Fibroblast of the aortic adventitia (primary cell): ENCODE results near the gene GRIN3B. TPM values are rescaled to one million over a fixed set of nuclear protein-coding genes. Genes with fewer than 3 reads are reported as not detected.

Experiments
- DNase-seq: peaks from one replicate; pipeline ENCODE4 v3.0.0-alpha.2; 2010; ENCODE audit warnings: low read depth
- H3K4me3 ChIP-seq: 2 replicates; pipeline ENCODE4 v1.5.1; 2011; ENCODE audit warnings: low read depth, mild to moderate bottlenecking, control low read depth, low read length, moderate library complexity
- total RNA-seq: library from RNA; depleted of rRNA; stranded (reverse); fragments of >200 nt; gene quantifications from 2 replicates; pipeline ENCODE4 v1.2.3, GENCODE V29; 2012; ENCODE audit warnings: low replicate concordance
- TF ChIP-seq, protein P1 (sequence below): IDR thresholded peaks from 2 replicates; pipeline ENCODE4 v1.5.1; 2011; ENCODE audit warnings: mild to moderate bottlenecking, low read length, control low read depth, inconsistent platforms; ENCODE audit not compliant: insufficient read depth

GRIN3B gene
- total RNA-seq, 1 donor: 0.45 TPM

DNA sequence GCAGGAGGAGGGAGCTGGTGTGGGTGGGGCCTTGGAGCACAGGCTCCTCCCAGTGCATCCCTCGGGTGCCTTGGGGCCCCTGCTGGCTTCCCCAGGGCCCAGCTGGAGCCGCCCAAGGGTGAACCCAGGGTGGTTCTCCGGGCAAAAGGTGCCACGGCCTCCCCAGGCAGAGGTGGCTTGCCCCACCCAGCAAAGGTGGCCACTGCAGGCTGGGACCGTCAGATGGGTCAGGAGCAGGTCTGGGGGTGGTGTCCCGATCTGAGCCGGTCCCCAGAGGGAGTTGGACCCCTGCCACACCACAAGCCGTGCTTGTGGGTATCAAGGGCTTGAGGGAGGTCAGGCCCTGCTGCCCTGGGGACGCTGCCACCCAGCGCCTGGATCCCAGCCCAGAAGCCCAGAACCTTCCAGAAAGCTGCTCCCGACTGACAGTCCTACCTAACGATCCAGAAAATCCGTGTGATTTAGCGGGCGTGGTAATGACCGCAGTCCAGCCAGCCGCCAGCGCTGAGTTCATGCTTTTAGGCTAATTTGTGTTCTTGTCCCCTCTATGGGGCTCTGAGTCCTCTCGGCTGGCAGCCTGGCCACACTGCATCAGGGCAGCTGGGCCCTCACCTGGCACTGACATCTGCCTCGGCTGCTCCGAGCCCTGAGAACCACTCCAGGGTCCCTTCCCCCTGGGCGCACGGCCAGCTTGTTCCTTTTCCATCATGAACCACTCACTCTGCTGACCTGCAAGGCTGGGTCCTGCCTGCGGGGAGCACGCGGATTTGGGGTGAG lies 5.0 kb upstream of the GRIN3B start:
- H3K4me3 ChIP-seq: no peak overlapping the region
- TF ChIP-seq, protein P1, sequence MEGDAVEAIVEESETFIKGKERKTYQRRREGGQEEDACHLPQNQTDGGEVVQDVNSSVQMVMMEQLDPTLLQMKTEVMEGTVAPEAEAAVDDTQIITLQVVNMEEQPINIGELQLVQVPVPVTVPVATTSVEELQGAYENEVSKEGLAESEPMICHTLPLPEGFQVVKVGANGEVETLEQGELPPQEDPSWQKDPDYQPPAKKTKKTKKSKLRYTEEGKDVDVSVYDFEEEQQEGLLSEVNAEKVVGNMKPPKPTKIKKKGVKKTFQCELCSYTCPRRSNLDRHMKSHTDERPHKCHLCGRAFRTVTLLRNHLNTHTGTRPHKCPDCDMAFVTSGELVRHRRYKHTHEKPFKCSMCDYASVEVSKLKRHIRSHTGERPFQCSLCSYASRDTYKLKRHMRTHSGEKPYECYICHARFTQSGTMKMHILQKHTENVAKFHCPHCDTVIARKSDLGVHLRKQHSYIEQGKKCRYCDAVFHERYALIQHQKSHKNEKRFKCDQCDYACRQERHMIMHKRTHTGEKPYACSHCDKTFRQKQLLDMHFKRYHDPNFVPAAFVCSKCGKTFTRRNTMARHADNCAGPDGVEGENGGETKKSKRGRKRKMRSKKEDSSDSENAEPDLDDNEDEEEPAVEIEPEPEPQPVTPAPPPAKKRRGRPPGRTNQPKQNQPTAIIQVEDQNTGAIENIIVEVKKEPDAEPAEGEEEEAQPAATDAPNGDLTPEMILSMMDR: no peak
- no peak for DNase-seq

DNA sequence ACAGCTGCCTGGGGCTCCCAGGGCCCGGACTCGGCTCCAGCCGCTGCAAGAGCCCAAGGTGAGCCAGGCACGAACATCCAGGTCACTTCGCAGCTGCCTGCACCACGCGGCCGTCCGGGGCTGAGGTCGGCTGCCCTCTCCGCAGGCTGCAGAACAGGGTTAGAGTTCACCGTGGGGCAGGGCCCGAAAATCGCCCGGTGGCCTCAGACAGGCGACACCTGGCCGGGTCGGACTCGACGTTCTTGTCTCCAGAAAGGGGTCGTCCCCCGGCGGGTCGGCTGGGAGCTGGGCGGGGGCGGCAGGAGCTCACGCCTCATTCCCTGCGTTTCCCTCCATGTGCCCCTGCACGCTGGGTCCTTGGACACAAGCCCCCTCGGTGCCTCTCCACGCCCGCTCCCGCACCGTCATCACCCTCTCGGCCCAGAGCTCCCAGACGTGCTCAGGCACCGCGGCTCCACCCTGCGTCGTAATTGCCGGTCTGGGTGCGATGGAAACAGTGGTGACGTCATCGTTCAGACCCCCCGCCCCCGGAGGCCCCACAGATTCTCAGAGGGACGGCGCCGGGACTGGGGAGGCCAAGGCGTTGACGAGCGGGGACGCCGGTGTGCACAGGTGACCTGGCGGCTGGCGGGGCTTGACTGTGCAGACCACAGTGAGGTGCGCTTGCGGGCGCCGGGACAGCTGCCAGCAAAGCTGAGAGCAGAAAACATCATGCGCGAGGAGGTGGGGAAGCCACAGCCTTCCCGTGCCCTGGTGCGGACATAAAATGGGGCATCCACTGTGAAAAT lies 4.0 kb upstream of the GRIN3B start:
- TF ChIP-seq, protein P1: no peak
- peak overlapping the region; percentile 13 for H3K4me3 ChIP-seq
- peak; percentile 50 for DNase-seq

DNA sequence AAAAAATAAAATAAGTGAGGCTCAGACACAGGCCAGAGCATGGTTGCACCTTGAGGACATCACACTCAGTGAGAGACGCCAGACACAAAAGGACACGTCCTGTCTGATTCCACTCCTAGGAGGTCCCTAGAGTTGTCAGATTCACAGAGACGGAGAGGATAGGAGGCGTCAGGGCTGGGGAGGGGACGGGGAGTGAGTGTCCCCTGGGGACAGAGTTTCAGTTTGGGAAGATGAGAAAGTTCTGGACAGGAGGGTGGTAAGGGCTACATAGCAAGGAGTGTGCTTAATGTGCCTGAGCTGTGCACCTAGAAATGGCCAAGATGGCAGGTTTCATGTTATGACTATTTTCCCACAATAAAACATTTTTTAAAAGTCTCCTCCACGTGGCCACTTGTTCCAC lies 2.2 kb upstream of the GRIN3B start:
- TF ChIP-seq, protein P1: no peak
- no peak overlapping the region for H3K4me3 ChIP-seq
- DNase-seq: no peak

DNA sequence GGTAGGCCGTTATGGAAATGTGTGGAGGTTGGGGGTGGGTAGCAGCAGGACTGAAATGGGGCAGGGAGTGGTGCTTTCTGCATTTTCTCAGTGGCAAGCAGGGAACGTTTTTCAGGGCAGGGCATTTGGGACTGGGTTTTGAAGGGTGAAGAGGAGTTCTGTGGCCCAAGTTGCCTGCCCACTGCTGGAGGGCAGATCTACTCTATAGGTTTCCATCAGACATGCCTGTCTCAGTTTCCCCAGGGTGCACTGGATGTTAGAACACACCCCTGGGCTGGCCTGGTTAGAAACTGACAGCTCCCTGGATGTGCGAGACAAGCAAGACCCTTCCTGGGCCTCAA lies 870 bp upstream of the GRIN3B start:
- H3K4me3 ChIP-seq: no peak overlapping the region
- TF ChIP-seq, protein P1: no peak
- DNase-seq: no peak

DNA sequence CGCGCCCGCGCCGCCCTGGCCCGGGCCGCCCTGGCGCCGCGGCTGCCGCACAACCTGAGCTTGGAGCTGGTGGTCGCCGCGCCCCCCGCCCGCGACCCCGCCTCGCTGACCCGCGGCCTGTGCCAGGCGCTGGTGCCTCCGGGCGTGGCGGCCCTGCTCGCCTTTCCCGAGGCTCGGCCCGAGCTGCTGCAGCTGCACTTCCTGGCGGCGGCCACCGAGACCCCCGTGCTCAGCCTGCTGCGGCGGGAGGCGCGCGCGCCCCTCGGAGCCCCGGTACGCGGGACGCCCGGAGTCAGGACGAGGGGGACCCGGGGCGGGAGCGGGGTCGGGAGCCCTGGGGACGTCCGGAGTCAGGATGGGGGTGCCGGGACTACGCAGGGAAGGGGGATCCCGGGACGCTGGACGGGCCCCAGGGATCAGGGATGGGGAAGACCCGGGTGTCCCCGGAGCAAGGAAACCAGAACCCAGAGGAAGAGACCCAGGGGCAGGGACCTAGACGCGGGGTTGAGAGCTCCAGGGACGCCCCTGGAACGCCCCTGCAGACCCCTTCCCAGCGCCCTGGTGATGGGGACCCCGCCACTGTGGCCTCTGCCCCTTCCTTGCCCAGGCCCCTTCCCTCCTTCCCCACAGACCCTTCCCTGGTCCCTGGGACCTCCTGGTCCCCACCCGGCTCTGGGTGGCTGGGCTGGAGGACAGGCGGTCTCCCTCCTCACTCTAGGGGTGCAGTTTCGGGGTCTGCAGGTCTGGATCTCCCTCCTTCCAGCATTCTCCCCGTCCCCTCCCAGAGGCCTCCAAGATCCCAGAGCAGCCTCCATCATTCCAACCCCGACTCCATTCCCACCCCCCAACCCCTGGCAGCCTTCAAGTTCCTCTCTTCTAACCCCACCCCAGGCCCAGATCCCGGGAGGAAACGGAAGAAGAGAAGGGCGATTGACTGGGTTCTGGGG lies 645 bp downstream of the GRIN3B start:
- H3K4me3 ChIP-seq: peak overlapping the region; percentile 17
- TF ChIP-seq, protein P1: no peak
- DNase-seq: no peak

DNA sequence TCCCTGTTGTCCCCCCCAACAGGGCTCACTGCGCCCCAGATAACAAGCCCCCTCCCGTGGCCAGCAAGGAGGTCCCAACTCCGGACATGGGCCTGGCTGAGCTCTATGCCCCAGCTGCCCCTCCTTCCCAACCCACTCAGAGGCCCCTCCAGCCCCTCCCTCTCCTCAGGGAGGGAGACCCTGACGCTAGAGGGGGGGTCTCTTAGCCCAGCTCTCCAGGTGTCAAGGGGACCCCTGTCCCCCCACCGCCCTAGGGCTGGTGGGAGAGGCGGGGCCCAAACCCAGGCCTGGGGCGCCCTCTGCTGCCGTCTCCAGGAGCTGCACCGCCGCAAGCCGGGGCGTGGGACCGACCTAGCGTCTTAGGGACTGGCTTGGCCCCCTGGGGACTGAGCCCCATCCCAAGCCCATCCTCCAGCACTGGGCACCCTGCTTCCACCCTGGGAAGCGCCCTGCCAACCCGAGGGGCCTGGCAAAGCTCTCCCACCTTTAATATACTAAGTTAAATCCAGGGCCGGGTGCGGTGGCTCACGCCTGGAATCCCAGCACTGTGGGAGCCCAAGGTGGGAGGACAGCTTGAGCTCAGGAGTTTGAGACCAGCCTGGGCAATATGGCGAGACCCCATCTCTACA lies 1.4 kb downstream of the GRIN3B start:
- TF ChIP-seq, protein P1: peak; percentile 88
- no peak for DNase-seq
- H3K4me3 ChIP-seq: no peak overlapping the region
